LNCaP clone FGC (cell line): Measurements from ENCODE around the gene PSMD14.
"Not testable (repeated sequence)": the region's sequence is repeated elsewhere in the genome, so short reads cannot be mapped to it uniquely, and the experiment has no call there.

Experiments used
- DNase-seq: peaks from one replicate; pipeline ENCODE4 v3.0.0-alpha.2; 2011; ENCODE audit warnings: low read depth
- H3K4me3 ChIP-seq: 2 replicates; pipeline ENCODE4 v1.5.1; 2011; ENCODE audit warnings: mild to moderate bottlenecking, low read depth, low read length, control low read depth
- CTCF ChIP-seq: IDR thresholded peaks from 2 replicates; pipeline ENCODE4 v1.5.1; 2012; ENCODE audit warnings: mild to moderate bottlenecking; ENCODE audit not compliant: control insufficient read depth, insufficient read depth; ENCODE audit errors: extremely low read depth

PSMD14 gene

GRCh38 chr2:161321944-161322648, 13.9 kb downstream of the PSMD14 start:
- DNase-seq: no peak
- TF ChIP-seq CTCF: no peak

GRCh38 chr2:161324876-161325275, 16.7 kb downstream of the PSMD14 start:
- TF ChIP-seq CTCF: no peak
- DNase-seq: no peak
- no peak overlapping the region for H3K4me3 ChIP-seq

More at GRCh38 chr2:161321944-161322648, 13.9 kb downstream of the PSMD14 start:
- no peak overlapping the region for H3K4me3 ChIP-seq

GRCh38 chr2:161327582-161327981, 19.4 kb downstream of the PSMD14 start:
- no peak overlapping the region for H3K4me3 ChIP-seq
- DNase-seq: no peak
- TF ChIP-seq CTCF: no peak

- no peak for DNase-seq
- TF ChIP-seq CTCF: no peak
Measured at GRCh38 chr2:161332371-161332967, 24.2 kb downstream of the PSMD14 start.

GRCh38 chr2:161335626-161336025, 27.4 kb downstream of the PSMD14 start:
- no peak overlapping the region for H3K4me3 ChIP-seq
- TF ChIP-seq CTCF: no peak
- DNase-seq: no peak

More at GRCh38 chr2:161332371-161332967, 24.2 kb downstream of the PSMD14 start:
- no peak overlapping the region for H3K4me3 ChIP-seq

GRCh38 chr2:161337247-161337646, 29.0 kb downstream of the PSMD14 start:
- H3K4me3 ChIP-seq: no peak overlapping the region
- no peak for DNase-seq
- TF ChIP-seq CTCF: no peak

GRCh38 chr2:161339532-161339931, 31.3 kb downstream of the PSMD14 start:
- not testable (repeated sequence) for DNase-seq

GRCh38 chr2:161340930-161341413, 32.7 kb downstream of the PSMD14 start:
- DNase-seq, H3K4me3 ChIP-seq: not testable (repeated sequence)

More at GRCh38 chr2:161339532-161339931, 31.3 kb downstream of the PSMD14 start:
- not testable (repeated sequence) for H3K4me3 ChIP-seq
